Tibial nerve (tissue), 4 donors: ENCODE data around the gene ULBP1. TPM values are rescaled to one million over a fixed set of nuclear protein-coding genes. Genes with fewer than 3 reads are reported as not detected.
"Not testable (repeated sequence)": the region's sequence is repeated elsewhere in the genome, so short reads cannot be mapped to it uniquely, and the experiment has no call there.

Experiments
- DNase-seq, 2 donors: peaks; one replicate each; pipeline ENCODE4 v3.0.0-alpha.2; 2019; ENCODE audit warnings: low spot score in 2 of 2
- H3K27ac ChIP-seq, 4 donors: fragments of 200-600 bp; sonication (generic) in 3 of 4; one replicate each; pipeline ENCODE4 v1.5.1; 2017 to 2019; ENCODE audit warnings: mild to moderate bottlenecking in 1 of 4
- H3K27me3 ChIP-seq, 2 donors: fragments of 200-600 bp; sonication (generic) in 1 of 2; one replicate each; pipeline versions ENCODE4 v1.5.1 to v1.6.0; 2017 to 2019
- H3K36me3 ChIP-seq, 3 donors: fragments of 200-600 bp; sonication (generic); one replicate each; pipeline ENCODE4 v1.5.1; 2018 to 2019
- H3K4me1 ChIP-seq, 4 donors: fragments of 200-600 bp; sonication (generic) in 3 of 4; one replicate each; pipeline ENCODE4 v1.5.1; 2017 to 2019
- H3K4me3 ChIP-seq, 4 donors: fragments of 200-600 bp; sonication (generic) in 3 of 4; one replicate each; pipeline ENCODE4 v1.5.1; 2017 to 2019; ENCODE audit warnings: mild to moderate bottlenecking in 1 of 4, moderate library complexity in 1 of 4
- H3K9me3 ChIP-seq, 4 donors: fragments of 200-600 bp; sonication (generic) in 3 of 4; one replicate each; pipeline ENCODE4 v1.5.1; 2017 to 2019
- EP300 ChIP-seq, 2 donors: sonication (generic); formaldehyde crosslinking; IDR thresholded peaks; one replicate each; pipeline ENCODE4 v1.6.1; 2017; ENCODE audit warnings: antibody characterized with exemption in 2 of 2, mild to moderate bottlenecking in 1 of 2
- POLR2A ChIP-seq, 2 donors: fragments of 450-650 bp; IDR thresholded peaks; one replicate each; pipeline ENCODE4 v1.6.1; 2017; ENCODE audit warnings: antibody characterized with exemption in 2 of 2, mild to moderate bottlenecking in 2 of 2, moderate library complexity in 2 of 2
- WGBS, 2 donors: methylation state at CpG; one replicate each; pipeline ENCODE4 v1.1.5; 2018; 5-methylcytosine and 5-hydroxymethylcytosine counted together
- total RNA-seq, 4 donors: library from RNA; depleted of rRNA; stranded (reverse); fragments of >200 nt; gene quantifications; one replicate each; pipeline ENCODE4 v1.1.0, GENCODE V29; 2016
- TF ChIP-seq, protein P1 (sequence below), 5 experiments: fragments of 200-600 bp in 3 of 5; fragments of 450-650 bp in 2 of 5; sonication (generic) in 3 of 5; IDR thresholded peaks; one replicate each; pipeline ENCODE4 v1.5.1; 2016 to 2019; ENCODE audit warnings: antibody characterized with exemption in 5 of 5, mild to moderate bottlenecking in 3 of 5, moderate library complexity in 2 of 5

The ULBP1 gene
- total RNA-seq, 4 donors from 2014 or later, result 0.21 TPM; not detected in 3

DNA sequence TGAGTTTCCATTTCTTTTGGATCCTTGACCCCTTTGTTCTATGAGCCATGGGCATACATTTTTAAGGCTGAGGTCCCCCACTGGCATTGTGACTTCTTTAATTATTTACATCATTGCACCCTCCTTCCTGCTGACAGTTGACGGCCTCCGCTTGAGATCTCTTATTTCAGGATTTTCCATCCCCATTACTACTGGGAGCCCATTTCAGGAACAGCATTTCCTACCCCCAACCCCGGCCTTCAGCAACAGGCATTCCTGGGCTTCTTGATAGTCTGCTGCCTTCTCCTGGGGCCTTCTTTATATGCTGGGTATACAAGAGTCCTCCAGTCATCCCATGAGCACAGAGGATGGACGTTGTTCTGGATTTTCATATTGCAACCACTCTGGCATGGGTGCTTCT is 3.8 kb downstream of the ULBP1 start:
- TF ChIP-seq POLR2A (IDR thresholded peaks at IDR 0.05) (no peak), EP300 (IDR thresholded peaks at IDR 0.05) (no peak)
- DNase-seq, result no peak
- 81 to 88% methylated on average over 4 of the region's 4 CpGs for WGBS, 2 donors
- Histone ChIP-seq H3K27me3 (peaks cover 5 to 85% of the 10 kb centered on the region in 2 donors), H3K9me3 (no peaks in the 10 kb centered on the region), H3K27ac (no peak overlapping the region), H3K4me3 (no peak overlapping the region), H3K36me3 (no peaks in the 10 kb centered on the region), H3K4me1 (peaks cover 0 to 30% (median 20%) of the 10 kb centered on the region in 4 donors)

DNA sequence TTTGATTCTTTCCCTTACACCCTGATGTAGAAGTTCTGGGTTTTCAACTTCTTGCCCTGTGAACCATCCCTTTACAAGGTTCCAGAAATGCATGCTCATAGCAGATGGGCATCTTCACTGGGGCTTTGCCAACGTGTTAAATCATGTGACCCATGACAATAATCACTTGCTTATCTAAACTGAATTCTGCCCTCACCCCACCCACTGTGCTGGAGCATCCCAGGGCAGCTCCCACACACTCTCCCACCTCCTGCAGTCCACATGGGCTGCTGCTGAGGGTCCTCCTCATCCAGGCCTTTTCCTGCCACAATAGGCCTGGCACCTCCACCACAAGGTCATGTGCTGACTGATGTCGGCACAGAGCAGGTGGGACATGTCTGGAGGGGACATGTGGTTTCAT is 4.3 kb downstream of the ULBP1 start:
- peaks cover 5 to 83% of the 10 kb centered on the region in 2 donors for H3K27me3 ChIP-seq
- 53 to 65% methylated on average over 2 of the region's 2 CpGs for WGBS, 2 donors
- not testable (repeated sequence) for H3K36me3 ChIP-seq

DNA sequence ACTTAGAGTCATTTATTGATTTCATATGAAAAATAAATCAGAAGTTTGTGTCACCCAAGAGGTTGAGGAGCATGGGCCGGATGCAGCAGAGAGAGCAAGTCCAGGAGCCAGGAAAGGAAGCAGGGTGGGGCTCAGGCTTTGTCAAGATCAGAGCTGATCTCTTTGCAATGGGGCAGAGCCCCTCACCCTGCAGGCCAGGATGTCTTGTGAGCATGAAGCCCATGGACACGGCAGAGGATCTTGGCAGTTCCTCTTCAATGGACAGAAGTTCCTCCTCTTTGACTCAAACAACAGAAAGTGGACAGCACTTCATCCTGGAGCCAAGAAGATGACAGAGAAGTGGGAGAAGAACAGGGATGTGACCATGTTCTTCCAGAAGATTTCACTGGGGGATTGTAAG is 5.2 kb downstream of the ULBP1 start:
- not testable (repeated sequence) for H3K36me3 ChIP-seq
- 72 to 77% methylated on average over 2 of the region's 2 CpGs for WGBS, 2 donors

More for the DNA sequence above, 4.3 kb downstream of the ULBP1 start:
- H3K4me3 ChIP-seq, DNase-seq, H3K9me3 ChIP-seq, H3K27ac ChIP-seq: not testable (repeated sequence)
- H3K4me1 ChIP-seq, result peaks cover 0 to 28% (median 20%) of the 10 kb centered on the region in 4 donors

DNA sequence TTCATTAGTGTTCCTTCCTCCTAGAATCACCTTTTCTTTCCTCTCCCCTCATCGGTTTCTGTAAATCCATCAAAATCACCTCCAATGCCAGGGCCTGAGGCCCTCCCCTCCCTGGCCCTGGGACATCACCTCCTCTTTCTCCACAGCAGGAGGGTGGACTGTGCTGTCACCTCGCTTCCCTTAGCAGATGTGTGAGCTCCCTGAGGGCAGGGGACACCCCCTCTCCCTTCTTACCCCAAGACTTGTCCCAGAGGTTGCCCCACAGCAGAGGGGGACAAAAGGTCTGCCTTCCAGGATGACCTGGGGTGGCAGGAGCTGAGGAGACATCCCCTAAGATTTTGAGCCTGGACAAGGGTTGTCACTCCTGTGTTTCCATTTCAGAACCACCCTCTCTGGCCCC is 5.9 kb downstream of the ULBP1 start:
- H3K27me3 ChIP-seq, result peaks cover 0 to 83% of the 10 kb centered on the region in 2 donors
- no peaks in the 10 kb centered on the region for H3K36me3 ChIP-seq

More for the DNA sequence above, 5.2 kb downstream of the ULBP1 start:
- H3K9me3 ChIP-seq, H3K27ac ChIP-seq, DNase-seq, H3K4me3 ChIP-seq: not testable (repeated sequence)
- Histone ChIP-seq H3K4me1 (peaks cover 0 to 19% (median 15%) of the 10 kb centered on the region in 4 donors), H3K27me3 (peaks cover 5 to 83% of the 10 kb centered on the region in 2 donors)

DNA sequence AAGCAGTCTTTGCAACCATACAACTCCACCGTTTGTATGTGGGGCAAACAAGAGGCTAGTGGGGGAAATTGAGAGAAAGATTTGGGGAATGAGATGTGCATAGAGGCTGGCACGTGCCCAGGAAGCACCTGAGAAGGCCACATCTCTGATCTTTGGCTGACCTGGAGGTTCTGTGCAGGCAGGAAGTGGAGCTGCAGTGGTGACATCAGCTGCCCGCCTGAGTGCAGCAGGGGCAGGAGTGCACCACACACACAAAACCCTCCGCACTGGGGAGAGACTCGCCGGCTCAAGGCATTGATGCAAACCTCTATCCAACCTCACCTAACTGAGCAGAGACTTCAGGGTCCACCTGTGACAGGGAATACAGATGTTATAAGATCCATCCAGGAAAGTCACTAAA is 10.7 kb downstream of the ULBP1 start:
- H3K4me1 ChIP-seq, H3K27ac ChIP-seq, DNase-seq, H3K9me3 ChIP-seq, H3K36me3 ChIP-seq, H3K4me3 ChIP-seq: not testable (repeated sequence)
- WGBS, 2 donors, result 58 to 62% methylated on average over 6 of the region's 6 CpGs
- H3K27me3 ChIP-seq, result peaks cover 0 to 71% of the 10 kb centered on the region in 2 donors

More for the DNA sequence above, 5.9 kb downstream of the ULBP1 start:
- Histone ChIP-seq H3K4me3 (no peak overlapping the region), H3K9me3 (no peaks in the 10 kb centered on the region), H3K4me1 (peaks cover 0 to 12% (median 8%) of the 10 kb centered on the region in 4 donors), H3K27ac (no peak overlapping the region)
- WGBS, 2 donors, result 81 to 84% methylated on average over 2 of the region's 2 CpGs
- DNase-seq, result no peak
- no peak for TF ChIP-seq POLR2A (IDR thresholded peaks at IDR 0.05)
- TF ChIP-seq EP300 (IDR thresholded peaks at IDR 0.05), result no peak
- TF ChIP-seq, protein P1, sequence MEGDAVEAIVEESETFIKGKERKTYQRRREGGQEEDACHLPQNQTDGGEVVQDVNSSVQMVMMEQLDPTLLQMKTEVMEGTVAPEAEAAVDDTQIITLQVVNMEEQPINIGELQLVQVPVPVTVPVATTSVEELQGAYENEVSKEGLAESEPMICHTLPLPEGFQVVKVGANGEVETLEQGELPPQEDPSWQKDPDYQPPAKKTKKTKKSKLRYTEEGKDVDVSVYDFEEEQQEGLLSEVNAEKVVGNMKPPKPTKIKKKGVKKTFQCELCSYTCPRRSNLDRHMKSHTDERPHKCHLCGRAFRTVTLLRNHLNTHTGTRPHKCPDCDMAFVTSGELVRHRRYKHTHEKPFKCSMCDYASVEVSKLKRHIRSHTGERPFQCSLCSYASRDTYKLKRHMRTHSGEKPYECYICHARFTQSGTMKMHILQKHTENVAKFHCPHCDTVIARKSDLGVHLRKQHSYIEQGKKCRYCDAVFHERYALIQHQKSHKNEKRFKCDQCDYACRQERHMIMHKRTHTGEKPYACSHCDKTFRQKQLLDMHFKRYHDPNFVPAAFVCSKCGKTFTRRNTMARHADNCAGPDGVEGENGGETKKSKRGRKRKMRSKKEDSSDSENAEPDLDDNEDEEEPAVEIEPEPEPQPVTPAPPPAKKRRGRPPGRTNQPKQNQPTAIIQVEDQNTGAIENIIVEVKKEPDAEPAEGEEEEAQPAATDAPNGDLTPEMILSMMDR (IDR thresholded peaks at IDR 0.05), result no peak

DNA sequence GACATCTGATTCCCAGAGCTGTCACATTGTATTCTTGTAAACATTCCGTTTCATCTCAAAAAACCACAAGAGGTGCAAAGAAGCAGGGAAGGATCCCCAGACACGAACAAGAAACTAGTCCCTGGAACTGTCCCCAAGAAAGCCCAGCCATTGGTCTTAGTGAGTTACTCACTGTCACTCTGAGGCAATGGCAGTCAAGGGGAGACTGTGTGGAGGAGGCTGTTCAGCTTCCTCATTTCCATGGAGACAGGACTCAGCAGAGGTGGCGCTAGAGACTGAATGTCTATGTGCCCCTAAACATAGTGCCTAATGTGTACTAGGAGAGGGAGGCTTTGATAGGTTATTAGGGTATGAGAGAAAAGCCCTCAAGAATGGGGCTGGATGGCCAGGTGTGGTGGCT is 11.1 kb downstream of the ULBP1 start:
- Histone ChIP-seq H3K4me3 (no peak overlapping the region), H3K27me3 (peaks cover 0 to 68% of the 10 kb centered on the region in 2 donors), H3K36me3 (no peaks in the 10 kb centered on the region), H3K9me3 (no peaks in the 10 kb centered on the region), H3K4me1 (no peaks in the 10 kb centered on the region), H3K27ac (no peak overlapping the region)
- WGBS, 2 donors, result 51 to 55% methylated on average over 3 of the region's 3 CpGs
- TF ChIP-seq, protein P1 (IDR thresholded peaks at IDR 0.05), result no peak
- TF ChIP-seq EP300 (IDR thresholded peaks at IDR 0.05) (no peak), POLR2A (IDR thresholded peaks at IDR 0.05) (no peak)
- DNase-seq, result no peak

DNA sequence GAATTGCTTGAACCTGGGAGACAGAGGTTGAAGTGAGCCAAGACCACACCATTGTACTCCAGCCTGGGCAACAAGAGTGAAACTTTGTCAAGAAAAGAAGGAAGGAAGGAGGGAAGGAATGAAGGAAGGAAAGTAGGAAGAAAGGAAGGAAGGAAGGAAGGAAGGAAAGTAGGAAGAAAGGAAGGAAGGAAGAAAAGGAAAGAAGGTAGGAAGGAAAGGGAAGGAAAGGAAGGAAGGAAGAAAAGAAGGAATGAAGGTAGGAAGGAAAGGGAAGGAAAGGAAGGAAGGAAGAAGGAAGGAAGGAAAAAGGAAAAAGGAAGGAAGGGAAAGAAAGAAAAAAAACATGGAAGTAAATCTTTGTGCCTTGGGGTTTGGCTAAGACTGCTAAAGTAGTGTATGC is 11.7 kb downstream of the ULBP1 start:
- H3K9me3 ChIP-seq, result no peaks in the 10 kb centered on the region
- DNase-seq, result no peak
- peaks cover 0 to 67% of the 10 kb centered on the region in 2 donors for H3K27me3 ChIP-seq
- TF ChIP-seq POLR2A (IDR thresholded peaks at IDR 0.05) (no peak), EP300 (IDR thresholded peaks at IDR 0.05) (no peak)
- TF ChIP-seq, protein P1 (IDR thresholded peaks at IDR 0.05), result no peak
- H3K4me1 ChIP-seq, result no peaks in the 10 kb centered on the region
- H3K36me3 ChIP-seq, result no peaks in the 10 kb centered on the region
- H3K4me3 ChIP-seq, result no peak overlapping the region
- H3K27ac ChIP-seq, result no peak overlapping the region
